ENCODE results near the gene D2HGDH.
"Not testable (repeated sequence)": the region's sequence is repeated elsewhere in the genome, so short reads cannot be mapped to it uniquely, and the experiment has no call there.

D2HGDH gene

DNA sequence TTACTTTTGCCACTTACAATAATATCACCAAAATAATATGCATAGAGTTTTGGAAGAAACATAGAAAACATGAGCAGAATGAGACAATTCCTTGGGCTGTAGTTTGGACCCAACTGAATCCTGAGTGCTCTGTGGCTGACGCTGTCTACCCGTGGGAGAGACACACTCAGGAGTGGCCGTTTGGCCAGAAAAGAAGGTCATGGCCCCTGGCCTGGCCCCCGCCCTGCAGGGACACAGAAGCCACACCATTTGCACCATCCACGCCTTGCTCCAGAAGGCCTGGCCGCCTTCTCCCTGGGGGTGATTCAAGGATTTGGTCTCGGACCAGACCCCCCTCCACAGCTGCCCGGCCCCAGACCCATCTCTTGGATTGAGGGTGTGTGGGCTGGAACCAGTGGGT lies 6.4 kb upstream of the D2HGDH start:
- no peak for DNase-seq (ENCODE audit: extremely low read depth, insufficient read length)
- TF ChIP-seq, protein P1, sequence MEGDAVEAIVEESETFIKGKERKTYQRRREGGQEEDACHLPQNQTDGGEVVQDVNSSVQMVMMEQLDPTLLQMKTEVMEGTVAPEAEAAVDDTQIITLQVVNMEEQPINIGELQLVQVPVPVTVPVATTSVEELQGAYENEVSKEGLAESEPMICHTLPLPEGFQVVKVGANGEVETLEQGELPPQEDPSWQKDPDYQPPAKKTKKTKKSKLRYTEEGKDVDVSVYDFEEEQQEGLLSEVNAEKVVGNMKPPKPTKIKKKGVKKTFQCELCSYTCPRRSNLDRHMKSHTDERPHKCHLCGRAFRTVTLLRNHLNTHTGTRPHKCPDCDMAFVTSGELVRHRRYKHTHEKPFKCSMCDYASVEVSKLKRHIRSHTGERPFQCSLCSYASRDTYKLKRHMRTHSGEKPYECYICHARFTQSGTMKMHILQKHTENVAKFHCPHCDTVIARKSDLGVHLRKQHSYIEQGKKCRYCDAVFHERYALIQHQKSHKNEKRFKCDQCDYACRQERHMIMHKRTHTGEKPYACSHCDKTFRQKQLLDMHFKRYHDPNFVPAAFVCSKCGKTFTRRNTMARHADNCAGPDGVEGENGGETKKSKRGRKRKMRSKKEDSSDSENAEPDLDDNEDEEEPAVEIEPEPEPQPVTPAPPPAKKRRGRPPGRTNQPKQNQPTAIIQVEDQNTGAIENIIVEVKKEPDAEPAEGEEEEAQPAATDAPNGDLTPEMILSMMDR (IDR thresholded peaks at IDR 0.05; ENCODE audit: insufficient read depth, low read length, poor library complexity, severe bottlenecking): no peak
- H3K27me3 ChIP-seq (replicated peaks; ENCODE audit: control insufficient read depth, insufficient read depth, low read length): no peaks in the 10 kb centered on the region
- no peak overlapping the region for H3K4me3 ChIP-seq (replicated peaks; ENCODE audit: low read depth, low read length)
- peaks cover 5% of the 10 kb centered on the region for H3K36me3 ChIP-seq (ENCODE audit: control insufficient read depth, insufficient read depth, low read length)

DNA sequence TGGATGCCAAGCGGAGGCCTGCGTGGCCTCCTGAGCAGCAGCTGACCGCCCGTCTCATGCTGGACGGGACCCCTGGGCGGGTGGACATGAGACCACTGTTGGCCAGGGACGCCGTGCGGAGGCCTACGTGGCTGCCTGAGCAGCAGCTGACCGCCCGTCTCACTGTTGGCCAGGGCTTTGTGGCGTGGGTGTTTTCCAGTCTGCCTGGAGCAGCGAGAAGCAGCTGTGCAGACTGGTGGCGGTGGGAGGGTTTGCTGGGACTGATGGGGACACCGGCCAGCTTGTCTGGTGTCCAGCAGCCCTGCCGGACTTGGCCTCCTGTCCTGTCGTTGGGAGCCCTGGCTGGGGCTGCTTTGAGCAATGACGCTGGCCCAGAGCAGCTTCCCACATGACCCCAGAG lies 5.8 kb upstream of the D2HGDH start:
- no peak for DNase-seq (ENCODE audit: extremely low read depth, insufficient read length)
- H3K36me3 ChIP-seq (ENCODE audit: control insufficient read depth, insufficient read depth, low read length): peaks cover 2% of the 10 kb centered on the region
- no peaks in the 10 kb centered on the region for H3K27me3 ChIP-seq (replicated peaks; ENCODE audit: control insufficient read depth, insufficient read depth, low read length)
- TF ChIP-seq, protein P1 (IDR thresholded peaks at IDR 0.05; ENCODE audit: insufficient read depth, low read length, poor library complexity, severe bottlenecking): no peak
- H3K4me3 ChIP-seq (replicated peaks; ENCODE audit: low read depth, low read length): no peak overlapping the region

DNA sequence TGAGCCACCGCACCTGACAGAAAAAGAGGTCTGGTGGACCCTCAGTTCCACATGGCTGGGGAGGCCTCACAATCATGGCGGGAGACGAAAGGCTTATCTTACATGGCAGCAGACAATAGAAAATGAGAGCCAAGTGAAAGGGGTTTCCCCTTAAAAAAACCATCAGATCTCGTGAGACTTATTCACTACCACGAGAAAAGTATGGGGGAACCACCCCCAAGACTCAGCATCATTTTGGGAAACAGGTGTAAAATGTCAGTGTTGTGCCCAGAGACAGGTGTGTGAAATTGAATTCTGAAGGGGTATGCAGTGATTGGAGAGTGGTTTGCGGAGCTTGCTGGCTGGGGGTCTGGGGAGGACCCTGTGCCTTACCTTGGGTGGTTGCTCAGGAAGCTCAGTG lies 4.6 kb upstream of the D2HGDH start:
- H3K4me3 ChIP-seq (replicated peaks; ENCODE audit: low read depth, low read length): no peak overlapping the region
- H3K36me3 ChIP-seq (ENCODE audit: control insufficient read depth, insufficient read depth, low read length): no peaks in the 10 kb centered on the region
- DNase-seq (ENCODE audit: extremely low read depth, insufficient read length): no peak
- H3K27me3 ChIP-seq (replicated peaks; ENCODE audit: control insufficient read depth, insufficient read depth, low read length): no peaks in the 10 kb centered on the region
- TF ChIP-seq, protein P1 (IDR thresholded peaks at IDR 0.05; ENCODE audit: insufficient read depth, low read length, poor library complexity, severe bottlenecking): no peak

DNA sequence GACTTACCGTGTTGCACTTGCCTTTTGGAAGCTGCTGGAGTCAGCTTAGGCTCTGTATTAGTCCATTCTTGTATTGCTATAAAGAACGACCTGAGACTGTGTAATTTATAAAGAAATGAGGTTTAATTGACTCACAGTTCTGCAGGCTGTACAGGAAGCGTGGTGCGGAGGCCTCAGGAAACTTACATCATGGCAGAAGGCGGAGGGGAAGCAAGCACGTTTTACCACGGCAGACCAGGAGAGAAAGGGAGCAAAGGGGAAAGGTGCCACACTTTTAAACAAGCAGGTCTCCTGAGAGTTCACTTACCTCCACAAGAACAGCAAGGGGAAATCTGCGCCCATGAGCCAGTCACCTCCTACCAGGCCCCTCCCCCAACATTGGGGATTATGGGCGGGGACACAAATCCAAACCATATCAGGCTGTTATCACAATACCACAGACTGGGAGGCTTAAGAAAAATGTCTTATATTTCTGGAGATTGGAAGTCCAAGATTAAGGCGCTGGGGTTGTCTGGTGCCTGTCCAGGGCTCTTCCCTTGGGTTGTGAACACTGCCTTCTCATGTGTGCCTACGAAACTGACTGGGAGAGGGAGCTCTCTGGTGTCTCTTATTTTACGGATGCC lies 3.6 kb upstream of the D2HGDH start:
- TF ChIP-seq, protein P1 (IDR thresholded peaks at IDR 0.05; ENCODE audit: insufficient read depth, low read length, poor library complexity, severe bottlenecking): no peak
- no peak for DNase-seq (ENCODE audit: extremely low read depth, insufficient read length)
- Histone ChIP-seq H3K4me3 (replicated peaks; ENCODE audit: low read depth, low read length) (no peak overlapping the region), H3K36me3 (ENCODE audit: control insufficient read depth, insufficient read depth, low read length) (no peaks in the 10 kb centered on the region), H3K27me3 (replicated peaks; ENCODE audit: control insufficient read depth, insufficient read depth, low read length) (no peaks in the 10 kb centered on the region)

DNA sequence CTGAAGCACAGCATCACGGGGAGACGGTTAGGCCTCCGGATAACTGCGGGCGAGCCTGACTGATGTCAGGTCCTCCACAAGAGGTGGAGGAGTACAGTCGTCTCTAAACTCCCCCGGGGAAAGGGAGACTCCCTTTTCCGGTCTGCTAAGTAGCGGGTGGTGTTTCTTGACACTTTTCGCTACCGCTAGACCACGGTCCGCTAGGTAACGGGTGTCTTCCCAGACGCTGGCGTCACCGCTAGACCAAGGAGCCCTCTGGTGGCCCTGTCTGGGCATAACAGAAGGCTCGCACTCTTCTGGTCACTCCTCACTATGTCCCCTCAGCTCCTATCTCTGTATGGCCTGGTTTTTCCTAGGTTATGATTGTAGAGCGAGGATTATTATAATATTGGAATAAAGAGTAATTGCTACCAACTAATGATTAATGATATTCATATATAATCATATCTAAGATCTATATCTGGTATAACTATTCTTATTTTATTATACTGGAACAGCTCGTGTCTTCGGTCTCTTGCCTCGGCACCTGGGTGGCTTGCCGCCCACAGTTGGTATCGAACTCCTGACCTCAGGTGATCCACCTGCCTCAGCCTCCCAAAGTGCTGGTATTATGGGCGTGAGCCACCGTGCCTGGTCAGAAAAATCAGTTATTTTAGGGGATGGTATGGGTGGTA lies 1.8 kb upstream of the D2HGDH start:
- not testable (repeated sequence) for H3K36me3 ChIP-seq (ENCODE audit: control insufficient read depth, insufficient read depth, low read length); DNase-seq (ENCODE audit: extremely low read depth, insufficient read length); H3K27me3 ChIP-seq (replicated peaks; ENCODE audit: control insufficient read depth, insufficient read depth, low read length); H3K4me3 ChIP-seq (replicated peaks; ENCODE audit: low read depth, low read length)
- TF ChIP-seq, protein P1 (IDR thresholded peaks at IDR 0.05; ENCODE audit: insufficient read depth, low read length, poor library complexity, severe bottlenecking): peak; percentile 39
